HEK293 (cell line): ENCODE data around the gene SLC35F2.

Source experiments
- CTCF ChIA-PET: fragments of 350-600 bp; formaldehyde crosslinking; extraction: SDS; loops from one replicate; lab custom pipeline; 2021; ENCODE audit warnings: antibody characterized with exemption; lab: Yijun Ruan, JAX
- POLR2A ChIA-PET: fragments of 300-600 bp; formaldehyde crosslinking; extraction: SDS; loops from one replicate; lab custom pipeline; 2020; ENCODE audit warnings: antibody characterized with exemption, inconsistent platforms; lab: Yijun Ruan, JAX
- H3K27ac ChIP-seq: fragments of 200-500 bp; sonication (Bioruptor generic); 2 replicates; pipeline ENCODE4 v1.5.1; 2014; ENCODE audit warnings: low read depth, low read length, control low read depth, inconsistent platforms; ENCODE audit errors: extremely low read depth
- H3K36me3 ChIP-seq, 2 experiments: fragments of 200-500 bp in 1 of 2; sonication (Bioruptor generic) in 1 of 2; 1 replicate in 1 of 2; 2 replicates in 1 of 2; pipeline ENCODE4 v1.5.1; 2014 to 2017; ENCODE audit warnings: inconsistent platforms in 2 of 2, low read length in 2 of 2; ENCODE audit not compliant: control insufficient read depth in 2 of 2, insufficient read depth in 1 of 2
- H3K4me1 ChIP-seq: fragments of 200-500 bp; sonication (Bioruptor generic); 2 replicates; pipeline ENCODE4 v1.5.1; 2014; ENCODE audit warnings: mild to moderate bottlenecking, low read length, inconsistent platforms; ENCODE audit not compliant: control insufficient read depth, insufficient read depth
- H3K4me3 ChIP-seq: 2 replicates; pipeline ENCODE4 v1.5.1; 2011; ENCODE audit warnings: low read depth, mild to moderate bottlenecking, control low read depth, low read length, moderate library complexity
- H3K9me3 ChIP-seq: fragments of 200-500 bp; sonication (Bioruptor generic); 2 replicates; pipeline ENCODE4 v1.5.1; 2014; ENCODE audit warnings: low read depth, low read length, inconsistent platforms; ENCODE audit not compliant: control insufficient read depth, insufficient read depth
- ELK4 ChIP-seq: IDR thresholded peaks from 2 replicates; pipeline ENCODE4 v1.6.1; 2011; ENCODE audit warnings: mild to moderate bottlenecking, low read depth, low read length, borderline replicate concordance
- ZFP41 ChIP-seq: fragments of 450-650 bp; formaldehyde crosslinking; IDR thresholded peaks from 2 replicates; pipeline ENCODE4 v1.5.1; 2016; ENCODE audit warnings: missing biosample characterization, missing genetic modification characterization, borderline replicate concordance
- ZNF148 ChIP-seq: fragments of 450-650 bp; formaldehyde crosslinking; IDR thresholded peaks from 2 replicates; pipeline ENCODE4 v1.5.0; 2017; ENCODE audit warnings: missing biosample characterization, missing genetic modification characterization, borderline replicate concordance
- ZNF19 ChIP-seq: fragments of 450-650 bp; formaldehyde crosslinking; IDR thresholded peaks from 2 replicates; pipeline ENCODE4; 2016; ENCODE audit warnings: missing biosample characterization, missing genetic modification characterization, low read depth
- ZNF248 ChIP-seq: fragments of 450-650 bp; formaldehyde crosslinking; IDR thresholded peaks from 2 replicates; pipeline ENCODE4 v1.5.1; 2017; ENCODE audit warnings: missing biosample characterization, missing genetic modification characterization
- ZNF302 ChIP-seq: fragments of 450-650 bp; formaldehyde crosslinking; IDR thresholded peaks from 2 replicates; pipeline ENCODE4 v1.5.1; 2016; ENCODE audit warnings: missing biosample characterization, missing genetic modification characterization, low read depth
- ZNF404 ChIP-seq: fragments of 450-650 bp; formaldehyde crosslinking; IDR thresholded peaks from 2 replicates; pipeline ENCODE4 v1.5.1; 2017; ENCODE audit warnings: missing biosample characterization, missing genetic modification characterization
- ZNF449 ChIP-seq: fragments of 450-650 bp; formaldehyde crosslinking; IDR thresholded peaks from 2 replicates; pipeline ENCODE4 v1.5.1; 2017; ENCODE audit warnings: missing biosample characterization, mild to moderate bottlenecking, missing genetic modification characterization, moderate library complexity
- ZNF514 ChIP-seq: fragments of 450-650 bp; formaldehyde crosslinking; IDR thresholded peaks from 2 replicates; pipeline ENCODE4 v1.5.1; 2016; ENCODE audit warnings: missing biosample characterization, missing genetic modification characterization
- ZNF530 ChIP-seq: fragments of 450-650 bp; formaldehyde crosslinking; IDR thresholded peaks from 2 replicates; pipeline ENCODE4 v1.5.1; 2016; ENCODE audit warnings: low read depth, missing biosample characterization, missing genetic modification characterization
- ZNF544 ChIP-seq: fragments of 450-650 bp; formaldehyde crosslinking; IDR thresholded peaks from 2 replicates; pipeline ENCODE4 v1.5.0; 2017; ENCODE audit warnings: missing biosample characterization, missing genetic modification characterization
- ZNF624 ChIP-seq: fragments of 450-650 bp; formaldehyde crosslinking; IDR thresholded peaks from 2 replicates; pipeline ENCODE4 v1.5.1; 2017; ENCODE audit warnings: missing biosample characterization, missing genetic modification characterization
- ZNF654 ChIP-seq: fragments of 450-650 bp; formaldehyde crosslinking; IDR thresholded peaks from 2 replicates; pipeline ENCODE4 v1.5.1; 2016; ENCODE audit warnings: low read depth, missing biosample characterization, missing genetic modification characterization
- ZNF843 ChIP-seq: fragments of 450-650 bp; formaldehyde crosslinking; IDR thresholded peaks from 2 replicates; pipeline ENCODE4 v1.5.1; 2016; ENCODE audit warnings: missing biosample characterization, missing genetic modification characterization

Gene SLC35F2

GRCh38 chr11:107756553-107756952, 102.0 kb downstream of the SLC35F2 start:
- TF ChIP-seq ZNF248 (tag by site-specific recombination) (no peak), ZFP41 (no peak)
- no peaks in the 10 kb centered on the region for H3K4me1 ChIP-seq
- H3K9me3 ChIP-seq, result no peaks in the 10 kb centered on the region
- POLR2A ChIA-PET, result no interaction called here
- H3K4me3 ChIP-seq, result no peak overlapping the region
- H3K27ac ChIP-seq, result no peak overlapping the region
- no peaks in the 10 kb centered on the region for H3K36me3 ChIP-seq
- CTCF ChIA-PET, result interaction anchor here (0.5 to 1.8 kb wide), 4 partner anchors 14 to 234 kb away, joined by 3 to 8 read pairs (median 6); no protein-coding TSS in a partner anchor

GRCh38 chr11:107752949-107753822, 105.4 kb downstream of the SLC35F2 start:
- ChIA-PET POLR2A (no interaction called here), CTCF (interaction anchor here (0.6 to 2.4 kb wide), 3 partner anchors 11 to 18 kb away, joined by 3 to 7 read pairs (median 4); no protein-coding TSS in a partner anchor)
- Histone ChIP-seq H3K4me1 (no peaks in the 10 kb centered on the region), H3K4me3 (no peak overlapping the region), H3K36me3 (no peaks in the 10 kb centered on the region), H3K9me3 (no peaks in the 10 kb centered on the region), H3K27ac (no peak overlapping the region)
- TF ChIP-seq ZNF449 (tag by site-specific recombination), result no peak
- TF ChIP-seq ZNF302 (tag by site-specific recombination), result no peak
- TF ChIP-seq ZNF148 (tag by site-specific recombination), result no peak
- no peak for TF ChIP-seq ZNF544 (tag by site-specific recombination)
- TF ChIP-seq, all 188 proteins: peak for 0

- ChIA-PET CTCF (interaction anchor here (0.7 to 2.4 kb wide), 3 partner anchors 11 to 77 kb away, joined by 3 to 7 read pairs (median 4); no protein-coding TSS in a partner anchor), POLR2A (no interaction called here)
- H3K4me3 ChIP-seq, result no peak overlapping the region
- no peaks in the 10 kb centered on the region for H3K9me3 ChIP-seq
- H3K4me1 ChIP-seq, result no peaks in the 10 kb centered on the region
- H3K27ac ChIP-seq, result no peak overlapping the region
- TF ChIP-seq ZNF404 (tag by site-specific recombination) (no peak), ZNF843 (tag by site-specific recombination) (no peak), ZNF530 (tag by site-specific recombination) (no peak), ZNF654 (tag by site-specific recombination) (no peak), ZNF624 (tag by site-specific recombination) (no peak), ZNF19 (tag by site-specific recombination) (no peak), ELK4 (no peak), ZNF514 (tag by site-specific recombination) (no peak)
- H3K36me3 ChIP-seq, result no peaks in the 10 kb centered on the region
Observed at GRCh38 chr11:107752508-107752907, 106.1 kb downstream of the SLC35F2 start.
